ENCODE results near the gene SLC24A3.

The SLC24A3 gene

DNA sequence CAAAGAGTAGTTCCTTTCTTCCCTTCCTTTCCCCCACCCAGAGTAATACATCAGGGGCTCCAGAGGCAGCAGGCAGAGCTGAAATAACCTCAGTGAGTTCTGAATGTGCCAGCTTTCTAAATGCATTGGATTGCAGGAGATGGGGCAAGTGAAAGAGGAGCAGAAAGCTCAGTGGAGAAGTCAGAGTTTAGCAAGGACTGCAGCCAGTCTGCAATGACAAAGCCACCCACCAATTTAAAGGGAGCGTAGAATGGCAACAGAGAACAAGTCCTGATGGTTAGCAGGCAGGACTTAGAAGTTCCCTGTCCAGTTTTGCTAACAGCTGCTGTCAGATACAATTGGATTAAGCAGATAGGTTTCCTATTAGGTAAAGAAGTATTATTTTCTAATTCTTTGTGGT, 342.2 kb downstream of the SLC24A3 start:
- no peak for DNase-seq
- no peaks in the 10 kb centered on the region for H3K36me3 Mint-ChIP-seq (ENCODE audit: low read depth)
- no peak overlapping the region for H3K4me3 Mint-ChIP-seq
- TF ChIP-seq, protein P1, sequence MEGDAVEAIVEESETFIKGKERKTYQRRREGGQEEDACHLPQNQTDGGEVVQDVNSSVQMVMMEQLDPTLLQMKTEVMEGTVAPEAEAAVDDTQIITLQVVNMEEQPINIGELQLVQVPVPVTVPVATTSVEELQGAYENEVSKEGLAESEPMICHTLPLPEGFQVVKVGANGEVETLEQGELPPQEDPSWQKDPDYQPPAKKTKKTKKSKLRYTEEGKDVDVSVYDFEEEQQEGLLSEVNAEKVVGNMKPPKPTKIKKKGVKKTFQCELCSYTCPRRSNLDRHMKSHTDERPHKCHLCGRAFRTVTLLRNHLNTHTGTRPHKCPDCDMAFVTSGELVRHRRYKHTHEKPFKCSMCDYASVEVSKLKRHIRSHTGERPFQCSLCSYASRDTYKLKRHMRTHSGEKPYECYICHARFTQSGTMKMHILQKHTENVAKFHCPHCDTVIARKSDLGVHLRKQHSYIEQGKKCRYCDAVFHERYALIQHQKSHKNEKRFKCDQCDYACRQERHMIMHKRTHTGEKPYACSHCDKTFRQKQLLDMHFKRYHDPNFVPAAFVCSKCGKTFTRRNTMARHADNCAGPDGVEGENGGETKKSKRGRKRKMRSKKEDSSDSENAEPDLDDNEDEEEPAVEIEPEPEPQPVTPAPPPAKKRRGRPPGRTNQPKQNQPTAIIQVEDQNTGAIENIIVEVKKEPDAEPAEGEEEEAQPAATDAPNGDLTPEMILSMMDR (IDR thresholded peaks at IDR 0.05) = no peak
- H3K9me3 Mint-ChIP-seq = no peaks in the 10 kb centered on the region
- H3K27ac Mint-ChIP-seq = no peak overlapping the region
- peaks cover 7% of the 10 kb centered on the region for H3K27me3 Mint-ChIP-seq (ENCODE audit: low read depth, poor library complexity)
- peaks cover 21% of the 10 kb centered on the region for H3K4me1 Mint-ChIP-seq

DNA sequence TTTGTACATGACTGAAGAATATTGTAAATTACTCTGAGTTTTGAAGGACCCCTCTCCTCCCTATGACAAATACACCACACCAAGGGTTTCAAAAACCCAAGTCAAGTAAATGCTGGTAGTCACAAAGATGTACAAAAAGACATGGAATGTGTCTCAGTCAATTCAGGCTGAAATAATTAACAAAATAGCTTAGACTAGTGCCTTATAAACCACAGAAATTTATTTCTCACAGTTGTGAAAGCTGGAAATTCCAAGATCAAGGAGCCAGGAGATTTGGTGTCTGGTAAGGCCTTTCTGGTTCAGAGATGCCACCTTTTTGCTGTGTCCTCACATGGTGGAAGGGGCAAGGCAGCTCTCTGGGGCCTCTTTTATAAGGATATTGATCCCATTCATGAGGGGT, 343.3 kb downstream of the SLC24A3 start:
- peaks cover 21% of the 10 kb centered on the region for H3K4me1 Mint-ChIP-seq
- no peaks in the 10 kb centered on the region for H3K9me3 Mint-ChIP-seq
- no peak overlapping the region for H3K27ac Mint-ChIP-seq
- no peak for DNase-seq
- no peak overlapping the region for H3K4me3 Mint-ChIP-seq
- no peaks in the 10 kb centered on the region for H3K36me3 Mint-ChIP-seq (ENCODE audit: low read depth)
- H3K27me3 Mint-ChIP-seq (ENCODE audit: low read depth, poor library complexity) = peaks cover 6% of the 10 kb centered on the region
- TF ChIP-seq, protein P1 (IDR thresholded peaks at IDR 0.05) = no peak

- no peak overlapping the region for H3K4me3 Mint-ChIP-seq
These were observed 344.8 kb downstream of the SLC24A3 start for GRCh38 chr20:19557291-19557690.

GRCh38 chr20:19560881-19561480, 348.5 kb downstream of the SLC24A3 start:
- peaks cover 54% of the 10 kb centered on the region for H3K4me1 Mint-ChIP-seq
- no peak for DNase-seq
- peaks cover 10% of the 10 kb centered on the region for H3K27me3 Mint-ChIP-seq (ENCODE audit: low read depth, poor library complexity)
- H3K9me3 Mint-ChIP-seq = no peaks in the 10 kb centered on the region
- H3K4me3 Mint-ChIP-seq = no peak overlapping the region
- H3K27ac Mint-ChIP-seq = peak overlapping the region; percentile 60
- TF ChIP-seq, protein P1 (IDR thresholded peaks at IDR 0.05) = no peak
- peaks cover 5% of the 10 kb centered on the region for H3K36me3 Mint-ChIP-seq (ENCODE audit: low read depth)

More at GRCh38 chr20:19557291-19557690, 344.8 kb downstream of the SLC24A3 start:
- Mint-ChIP-seq H3K27ac (peak overlapping the region; percentile 27), H3K4me1 (peaks cover 35% of the 10 kb centered on the region), H3K27me3 (ENCODE audit: low read depth, poor library complexity) (peaks cover 4% of the 10 kb centered on the region), H3K9me3 (no peaks in the 10 kb centered on the region), H3K36me3 (ENCODE audit: low read depth) (no peaks in the 10 kb centered on the region)
- no peak for DNase-seq
- TF ChIP-seq, protein P1 (IDR thresholded peaks at IDR 0.05) = no peak

- no peak overlapping the region for H3K4me3 Mint-ChIP-seq
- peaks cover 5% of the 10 kb centered on the region for H3K36me3 Mint-ChIP-seq (ENCODE audit: low read depth)
- H3K4me1 Mint-ChIP-seq = peaks cover 50% of the 10 kb centered on the region
- TF ChIP-seq, protein P1 (IDR thresholded peaks at IDR 0.05) = no peak
- DNase-seq = no peak
- H3K9me3 Mint-ChIP-seq = no peaks in the 10 kb centered on the region
- H3K27me3 Mint-ChIP-seq (ENCODE audit: low read depth, poor library complexity) = peaks cover 20% of the 10 kb centered on the region
- H3K27ac Mint-ChIP-seq = no peak overlapping the region
These were observed 350.0 kb downstream of the SLC24A3 start for GRCh38 chr20:19562426-19562825.

DNA sequence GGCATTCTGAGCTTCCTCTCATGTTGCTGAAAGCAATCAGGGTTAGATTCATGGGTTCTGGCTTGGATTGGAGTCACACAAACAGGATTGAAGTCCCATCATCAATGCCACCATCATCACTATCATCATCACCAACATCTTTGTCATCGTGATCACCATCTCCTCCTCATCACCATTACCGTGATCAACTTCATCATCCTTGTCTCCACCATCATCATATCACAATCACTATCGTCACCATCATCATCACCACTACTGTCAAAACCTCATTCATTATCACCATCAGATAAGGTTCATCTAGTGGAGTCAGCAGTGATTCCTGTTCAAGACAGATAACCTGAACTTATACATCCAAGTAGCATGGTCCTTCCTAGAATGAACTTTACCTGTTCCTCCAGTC, 351.8 kb downstream of the SLC24A3 start:
- Mint-ChIP-seq H3K27ac (no peak overlapping the region), H3K9me3 (no peaks in the 10 kb centered on the region), H3K4me3 (no peak overlapping the region), H3K27me3 (ENCODE audit: low read depth, poor library complexity) (peaks cover 31% of the 10 kb centered on the region), H3K36me3 (ENCODE audit: low read depth) (peaks cover 5% of the 10 kb centered on the region), H3K4me1 (peaks cover 40% of the 10 kb centered on the region)
- TF ChIP-seq, protein P1 (IDR thresholded peaks at IDR 0.05) = no peak
- DNase-seq = no peak
